Activated naive CD8-positive, alpha-beta T cell (primary cell): ENCODE results near the gene KCNT1.

Source experiments
- H3K27ac Mint-ChIP-seq: one replicate; pipeline ENCODE4 v1.8.0; 2021; ENCODE audit warnings: mixed read lengths
- H3K27me3 Mint-ChIP-seq: one replicate; pipeline ENCODE4 v1.8.0; 2021; ENCODE audit warnings: mixed read lengths
- H3K36me3 Mint-ChIP-seq: one replicate; pipeline ENCODE4 v1.8.0; 2021; ENCODE audit warnings: mixed read lengths
- H3K4me1 Mint-ChIP-seq: one replicate; pipeline ENCODE4 v1.8.0; 2021; ENCODE audit warnings: low read depth, mixed read lengths
- H3K4me3 Mint-ChIP-seq: one replicate; pipeline ENCODE4 v1.8.0; 2021; ENCODE audit warnings: mild to moderate bottlenecking, mixed read lengths
- H3K9me3 Mint-ChIP-seq: one replicate; pipeline ENCODE4 v1.8.0; 2021; ENCODE audit warnings: low read depth, mixed read lengths

The KCNT1 gene

GRCh38 chr9:135764731-135765130 is 62.7 kb downstream of the KCNT1 start:
- no peaks in the 10 kb centered on the region for H3K4me1 Mint-ChIP-seq
- H3K9me3 Mint-ChIP-seq: no peaks in the 10 kb centered on the region
- no peaks in the 10 kb centered on the region for H3K27me3 Mint-ChIP-seq
- H3K27ac Mint-ChIP-seq: no peak overlapping the region
- no peak overlapping the region for H3K4me3 Mint-ChIP-seq
- H3K36me3 Mint-ChIP-seq: no peaks in the 10 kb centered on the region

- Mint-ChIP-seq H3K9me3 (no peaks in the 10 kb centered on the region), H3K27me3 (no peaks in the 10 kb centered on the region), H3K27ac (no peak overlapping the region), H3K36me3 (no peaks in the 10 kb centered on the region), H3K4me1 (no peaks in the 10 kb centered on the region), H3K4me3 (no peak overlapping the region)
These were observed 63.4 kb downstream of the KCNT1 start for GRCh38 chr9:135765416-135765815.

GRCh38 chr9:135766251-135766650 is 64.3 kb downstream of the KCNT1 start:
- Mint-ChIP-seq H3K4me3 (no peak overlapping the region), H3K27me3 (no peaks in the 10 kb centered on the region), H3K36me3 (no peaks in the 10 kb centered on the region), H3K9me3 (no peaks in the 10 kb centered on the region), H3K27ac (no peak overlapping the region), H3K4me1 (no peaks in the 10 kb centered on the region)

GRCh38 chr9:135766707-135767106 is 64.7 kb downstream of the KCNT1 start:
- Mint-ChIP-seq H3K27ac (no peak overlapping the region), H3K9me3 (no peaks in the 10 kb centered on the region), H3K4me1 (no peaks in the 10 kb centered on the region), H3K36me3 (no peaks in the 10 kb centered on the region), H3K27me3 (no peaks in the 10 kb centered on the region), H3K4me3 (no peak overlapping the region)

GRCh38 chr9:135768516-135769218 is 66.7 kb downstream of the KCNT1 start:
- no peaks in the 10 kb centered on the region for H3K27me3 Mint-ChIP-seq
- no peak overlapping the region for H3K4me3 Mint-ChIP-seq
- no peak overlapping the region for H3K27ac Mint-ChIP-seq
- no peaks in the 10 kb centered on the region for H3K9me3 Mint-ChIP-seq
- H3K36me3 Mint-ChIP-seq: no peaks in the 10 kb centered on the region
- H3K4me1 Mint-ChIP-seq: no peaks in the 10 kb centered on the region

- H3K9me3 Mint-ChIP-seq: no peaks in the 10 kb centered on the region
- H3K27ac Mint-ChIP-seq: no peak overlapping the region
- no peaks in the 10 kb centered on the region for H3K27me3 Mint-ChIP-seq
- H3K36me3 Mint-ChIP-seq: no peaks in the 10 kb centered on the region
- no peaks in the 10 kb centered on the region for H3K4me1 Mint-ChIP-seq
- H3K4me3 Mint-ChIP-seq: no peak overlapping the region
These were observed 67.7 kb downstream of the KCNT1 start for GRCh38 chr9:135769489-135770202.

GRCh38 chr9:135770203-135770535 is 68.2 kb downstream of the KCNT1 start:
- Mint-ChIP-seq H3K4me3 (no peak overlapping the region), H3K4me1 (no peaks in the 10 kb centered on the region), H3K27ac (no peak overlapping the region), H3K9me3 (no peaks in the 10 kb centered on the region), H3K27me3 (no peaks in the 10 kb centered on the region), H3K36me3 (no peaks in the 10 kb centered on the region)

GRCh38 chr9:135770771-135771170 is 68.8 kb downstream of the KCNT1 start:
- no peaks in the 10 kb centered on the region for H3K36me3 Mint-ChIP-seq
- no peaks in the 10 kb centered on the region for H3K9me3 Mint-ChIP-seq
- H3K27me3 Mint-ChIP-seq: no peaks in the 10 kb centered on the region
- H3K4me3 Mint-ChIP-seq: no peak overlapping the region
- no peaks in the 10 kb centered on the region for H3K4me1 Mint-ChIP-seq
- no peak overlapping the region for H3K27ac Mint-ChIP-seq

GRCh38 chr9:135771401-135772051 is 69.5 kb downstream of the KCNT1 start:
- Mint-ChIP-seq H3K9me3 (no peaks in the 10 kb centered on the region), H3K4me1 (no peaks in the 10 kb centered on the region), H3K36me3 (no peaks in the 10 kb centered on the region), H3K27me3 (no peaks in the 10 kb centered on the region), H3K27ac (no peak overlapping the region), H3K4me3 (no peak overlapping the region)

- H3K27ac Mint-ChIP-seq: no peak overlapping the region
- no peaks in the 10 kb centered on the region for H3K4me1 Mint-ChIP-seq
- no peak overlapping the region for H3K4me3 Mint-ChIP-seq
- no peaks in the 10 kb centered on the region for H3K9me3 Mint-ChIP-seq
- H3K36me3 Mint-ChIP-seq: no peaks in the 10 kb centered on the region
- no peaks in the 10 kb centered on the region for H3K27me3 Mint-ChIP-seq
These were observed 70.2 kb downstream of the KCNT1 start for GRCh38 chr9:135772056-135772646.

GRCh38 chr9:135772702-135773493 is 70.9 kb downstream of the KCNT1 start:
- H3K4me1 Mint-ChIP-seq: no peaks in the 10 kb centered on the region
- no peak overlapping the region for H3K4me3 Mint-ChIP-seq
- H3K27me3 Mint-ChIP-seq: no peaks in the 10 kb centered on the region
- no peaks in the 10 kb centered on the region for H3K36me3 Mint-ChIP-seq
- no peaks in the 10 kb centered on the region for H3K9me3 Mint-ChIP-seq
- no peak overlapping the region for H3K27ac Mint-ChIP-seq

GRCh38 chr9:135773530-135774238 is 71.7 kb downstream of the KCNT1 start:
- Mint-ChIP-seq H3K36me3 (no peaks in the 10 kb centered on the region), H3K27ac (no peak overlapping the region), H3K27me3 (no peaks in the 10 kb centered on the region), H3K4me1 (no peaks in the 10 kb centered on the region), H3K9me3 (no peaks in the 10 kb centered on the region), H3K4me3 (no peak overlapping the region)

GRCh38 chr9:135774239-135774747 is 72.3 kb downstream of the KCNT1 start:
- Mint-ChIP-seq H3K27me3 (no peaks in the 10 kb centered on the region), H3K36me3 (no peaks in the 10 kb centered on the region), H3K4me1 (no peaks in the 10 kb centered on the region), H3K9me3 (no peaks in the 10 kb centered on the region), H3K27ac (no peak overlapping the region), H3K4me3 (no peak overlapping the region)
